NOMO-1 treated with DMSO at 0.1 percent for 48 hours (cell line): Measurements from ENCODE around the gene CD163L1.
"Not testable (repeated sequence)": the region's sequence is repeated elsewhere in the genome, so short reads cannot be mapped to it uniquely, and the experiment has no call there.

ENCODE experiments used
- DNase-seq: peaks from one replicate; lab custom pipeline; 2025; ENCODE audit not compliant: unreplicated experiment; lab: John Stamatoyannopoulos, UW

CD163L1 gene

GRCh38 chr12:7444076-7444475 is at the start of gene CD163L1:
TSS of gene CD163L1 (minus strand) at chr12:7444153. CDS start at chr12:7444127, 26 bp downstream.
- peak; percentile 69 for DNase-seq

DNA sequence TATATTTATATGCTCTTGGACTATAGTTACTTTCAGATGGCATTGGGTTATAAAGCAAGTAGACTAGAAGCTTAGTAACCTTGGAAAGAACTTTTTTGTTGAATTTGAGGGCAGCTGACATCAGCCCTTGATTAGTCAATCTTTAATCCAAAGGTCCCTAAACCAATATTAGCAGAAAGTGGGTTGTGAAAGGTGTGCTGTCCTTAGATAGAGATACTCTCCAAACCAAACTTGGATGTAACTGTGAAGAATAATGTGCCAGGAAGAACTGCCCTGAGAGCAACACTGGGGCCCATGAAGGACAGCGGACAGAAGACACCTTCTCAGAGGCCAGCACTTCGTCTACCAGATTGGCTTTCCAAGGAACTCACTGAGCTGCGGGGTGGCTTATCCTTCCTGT is 49.1 kb upstream of the CD163L1 start:
- DNase-seq, result no peak

GRCh38 chr12:7486512-7486911 is 42.6 kb upstream of the CD163L1 start:
- no peak for DNase-seq

- DNase-seq, result no peak
Observed at GRCh38 chr12:7485095-7485494, 41.1 kb upstream of the CD163L1 start.

DNA sequence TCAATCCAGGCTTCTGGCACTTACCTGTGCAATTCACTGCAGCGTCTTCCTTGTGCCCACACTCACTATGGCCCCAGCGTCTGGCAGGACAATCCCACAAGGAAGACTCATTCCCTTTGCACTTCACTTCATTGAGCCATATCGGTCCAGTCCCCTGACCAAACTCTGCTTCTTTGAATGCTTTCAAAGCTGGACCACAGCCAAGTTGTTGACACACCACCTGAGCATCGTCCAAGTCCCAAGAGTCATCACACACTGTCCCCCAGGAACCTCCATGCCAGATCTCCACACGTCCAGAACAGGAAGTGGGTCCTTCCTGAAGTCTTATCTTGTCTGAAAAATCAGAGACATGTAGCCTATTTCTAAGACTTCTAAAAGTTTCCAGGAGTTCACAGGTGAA is 39.4 kb upstream of the CD163L1 start:
- no peak for DNase-seq

GRCh38 chr12:7479771-7480170 is 35.8 kb upstream of the CD163L1 start:
- DNase-seq, result no peak

DNA sequence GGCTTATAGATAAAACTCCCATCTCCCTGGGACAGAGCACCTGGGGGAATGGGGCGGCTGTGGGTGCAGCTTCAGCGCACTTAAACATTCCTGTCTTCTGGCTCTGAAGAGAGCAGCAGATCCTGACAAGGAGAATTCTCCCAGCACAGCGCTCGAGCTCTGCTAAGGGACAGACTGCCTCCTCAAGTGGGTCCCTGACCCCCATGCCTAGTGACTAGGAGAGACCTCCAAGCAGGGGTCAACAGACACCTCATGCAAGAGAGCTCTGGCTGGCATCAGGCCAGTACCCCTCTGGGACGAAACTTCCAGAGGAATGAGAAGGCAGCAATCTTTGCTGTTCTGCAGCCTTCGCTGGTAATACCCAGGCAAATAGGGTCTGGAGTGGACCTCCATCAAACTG is 28.1 kb upstream of the CD163L1 start:
- DNase-seq, result no peak

- DNase-seq, result peak; percentile 36
Observed at GRCh38 chr12:7460375-7461259, 16.7 kb upstream of the CD163L1 start.

- DNase-seq, result no peak
Observed at GRCh38 chr12:7459973-7460372, 16.0 kb upstream of the CD163L1 start.

DNA sequence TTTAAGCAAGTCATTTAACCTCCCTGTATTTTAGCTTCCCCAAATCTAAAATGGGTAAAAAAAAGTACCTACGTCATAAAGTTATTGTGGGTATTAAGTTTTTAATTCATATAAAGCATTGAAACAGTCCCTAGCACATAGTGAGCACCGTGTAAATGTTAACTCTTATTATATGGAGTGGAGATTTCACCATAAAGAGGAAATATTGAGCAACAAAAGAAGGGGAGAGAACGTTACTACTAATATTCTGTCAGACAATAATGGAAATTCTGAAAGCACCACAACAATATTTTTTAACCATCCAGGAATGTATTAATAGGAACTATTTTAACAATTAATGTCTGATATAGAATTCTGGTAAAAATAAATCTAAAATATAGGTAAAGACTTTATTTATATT is 7.8 kb upstream of the CD163L1 start:
- DNase-seq, result no peak

DNA sequence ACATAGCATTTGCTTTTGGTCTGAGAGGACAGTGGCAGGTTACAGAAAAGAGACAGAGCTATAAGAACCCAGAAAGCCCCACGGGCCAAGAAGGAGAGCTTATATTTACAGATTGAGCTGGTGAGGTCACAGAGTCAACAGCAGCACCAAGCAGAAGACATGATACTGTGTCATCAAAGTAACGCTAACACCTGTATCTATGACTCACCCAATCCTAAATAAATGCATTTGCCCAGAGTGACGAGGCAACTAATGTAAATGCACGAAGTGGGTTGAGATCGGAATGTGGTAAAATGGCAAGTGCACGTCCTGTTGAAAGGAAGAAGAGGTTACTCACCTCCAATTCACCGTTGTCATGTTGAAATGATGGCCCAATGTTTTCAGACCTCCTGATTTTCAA is 6.7 kb upstream of the CD163L1 start:
- DNase-seq, result no peak

GRCh38 chr12:7448099-7448498 is 4.1 kb upstream of the CD163L1 start:
- no peak for DNase-seq

DNA sequence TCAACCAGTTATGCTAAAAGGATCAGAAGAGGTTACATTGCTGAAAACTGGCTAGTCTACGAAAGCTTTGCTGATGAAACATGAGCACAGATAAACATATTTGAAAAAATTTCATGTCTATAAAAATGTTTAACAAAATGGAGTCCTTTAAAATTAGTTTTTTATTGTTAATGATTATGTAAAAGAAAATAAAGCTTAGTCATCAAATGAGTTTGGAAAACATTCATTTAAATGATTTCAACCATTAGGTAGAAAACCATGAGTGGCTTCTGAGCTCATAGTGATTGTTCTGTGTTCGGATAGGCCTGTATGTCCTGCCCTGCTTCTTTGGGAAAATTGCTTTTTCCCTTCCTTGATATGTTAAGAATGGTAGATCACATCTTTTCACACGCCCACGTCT is 584 bp upstream of the CD163L1 start:
- no peak for DNase-seq

- no peak for DNase-seq
Observed at GRCh38 chr12:7441216-7441615, 2.7 kb downstream of the CD163L1 start.

DNA sequence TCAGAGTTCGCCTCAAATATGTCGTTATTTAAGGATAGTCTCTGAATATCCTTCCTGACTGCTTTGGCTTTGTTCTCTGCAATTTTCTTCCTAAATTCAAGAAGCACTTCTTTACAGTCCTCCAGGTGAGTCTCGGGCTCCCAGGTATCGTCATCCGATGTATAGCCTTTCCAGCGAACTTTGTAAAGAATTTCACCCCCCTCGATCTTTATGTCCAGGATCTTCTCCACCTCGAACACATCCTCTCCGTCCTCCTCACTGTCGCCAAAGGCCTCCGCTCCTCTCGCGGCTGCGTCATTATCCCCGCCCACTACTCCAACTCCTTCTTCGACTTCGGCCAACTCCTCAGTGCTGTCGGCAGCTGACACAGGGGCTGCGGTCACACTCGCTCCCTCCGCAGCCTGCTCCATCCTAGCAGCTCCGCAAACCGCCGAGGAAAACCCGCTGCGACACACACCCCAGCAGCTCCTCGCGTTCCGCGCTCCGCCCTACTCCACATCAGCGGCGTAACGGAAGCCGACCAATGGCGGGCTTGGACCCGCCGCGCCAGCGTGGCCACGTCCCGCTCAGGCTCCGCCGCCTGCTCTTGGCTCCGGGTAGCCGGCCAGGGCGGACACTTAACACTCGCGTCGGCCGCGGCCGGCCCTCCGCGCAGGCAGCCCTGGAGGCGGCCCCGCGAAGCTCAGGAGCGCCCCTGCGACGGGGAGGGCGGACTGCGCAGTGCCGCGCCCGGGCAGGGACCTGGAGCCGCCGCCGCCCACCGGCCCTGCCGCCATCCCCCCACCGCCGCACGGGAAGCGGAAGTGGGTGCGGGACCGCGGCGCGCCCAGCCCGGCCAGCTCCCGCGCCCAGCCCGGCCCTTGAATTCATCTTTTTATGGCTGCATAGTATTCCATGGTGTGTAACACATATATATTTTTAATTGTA is 4.1 kb downstream of the CD163L1 start:
- no peak for DNase-seq

DNA sequence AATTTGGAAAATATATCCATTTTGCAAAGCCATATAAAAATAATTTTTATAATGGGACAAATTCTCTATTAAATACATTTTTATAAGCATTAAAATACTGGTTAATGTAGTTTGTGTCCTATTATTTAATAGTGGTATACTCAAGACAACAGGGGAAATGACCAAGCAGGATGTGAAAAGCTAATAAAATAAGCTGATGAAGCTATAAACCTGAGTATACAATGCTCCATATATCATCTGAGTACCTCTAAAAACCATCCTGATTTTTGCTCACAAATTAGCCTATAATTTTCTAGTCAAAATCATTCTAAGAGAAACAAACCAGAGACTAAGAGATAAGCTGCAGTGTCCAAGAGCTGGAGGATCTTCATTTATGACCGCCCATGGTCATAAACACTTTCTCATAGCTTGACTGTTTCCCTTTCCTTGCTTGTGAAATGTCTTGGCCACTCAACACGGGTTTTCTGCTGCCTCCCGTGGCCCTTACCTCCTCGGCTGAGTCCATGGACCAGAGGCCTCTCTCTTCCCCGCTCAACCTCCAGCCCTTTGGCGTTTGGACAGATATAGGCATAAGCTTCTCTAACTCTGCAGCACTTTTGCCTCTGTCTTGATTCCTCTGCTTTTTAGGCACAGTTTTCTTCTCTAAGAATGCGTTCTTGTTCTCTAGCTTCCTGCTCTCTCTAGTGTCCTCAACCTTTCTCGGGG is 5.5 kb downstream of the CD163L1 start:
- DNase-seq, result peak; percentile 4

- not testable (repeated sequence) for DNase-seq
Observed at GRCh38 chr12:7437494-7437893, 6.5 kb downstream of the CD163L1 start.

- no peak for DNase-seq
Observed at GRCh38 chr12:7434670-7435069, 9.3 kb downstream of the CD163L1 start.

GRCh38 chr12:7433276-7433822 is 10.6 kb downstream of the CD163L1 start:
- no peak for DNase-seq

DNA sequence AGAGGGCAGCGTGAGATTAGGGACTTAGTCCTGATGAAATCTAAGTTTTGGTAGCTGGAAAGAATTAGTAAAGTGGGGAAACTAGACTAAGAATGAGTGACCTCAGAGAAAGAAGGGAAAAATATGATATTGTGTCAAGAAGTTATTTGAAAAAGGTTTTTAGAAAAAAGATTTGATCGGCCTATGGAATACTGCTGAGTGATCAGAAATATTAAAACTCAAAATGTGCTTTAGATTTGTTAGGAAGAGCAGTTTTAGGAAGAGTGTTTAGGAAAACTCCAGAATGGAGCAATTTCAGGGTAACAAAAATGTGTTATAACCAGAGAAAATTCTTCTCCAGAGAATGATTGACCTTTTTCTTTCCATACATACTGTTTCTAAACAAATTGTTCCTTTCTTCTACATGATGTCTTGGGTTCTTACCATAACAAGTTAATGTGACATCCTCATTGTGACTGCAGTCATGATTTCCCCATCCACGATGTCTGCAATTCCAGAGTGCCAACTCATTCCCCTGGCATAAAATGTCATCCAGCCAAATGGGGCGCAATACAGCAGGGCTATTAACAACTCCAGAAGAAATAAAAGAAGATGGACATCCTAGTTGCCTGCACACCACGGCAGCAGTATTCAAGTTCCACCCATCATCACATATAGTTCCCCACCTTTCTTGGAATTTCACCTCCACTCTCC is 11.8 kb downstream of the CD163L1 start:
- no peak for DNase-seq
